DOHH2 (cell line): ENCODE measurements around the gene SEMA3E.

Experiments
- CTCF ChIP-seq: fragments of 200-600 bp; sonication (generic); IDR thresholded peaks from one replicate; pipeline ENCODE4 v1.5.1; 2014; ENCODE audit warnings: antibody characterized with exemption, mild to moderate bottlenecking, low read depth, low read length; ENCODE audit not compliant: poor library complexity, severe bottlenecking
- EZH2phosphoT487 ChIP-seq: fragments of 200-600 bp; sonication (generic); IDR thresholded peaks from 2 replicates; pipeline ENCODE4 v1.6.1; 2017; ENCODE audit warnings: borderline replicate concordance, mild to moderate bottlenecking, antibody characterized with exemption, low read length, moderate library complexity, mixed read lengths

DNA sequence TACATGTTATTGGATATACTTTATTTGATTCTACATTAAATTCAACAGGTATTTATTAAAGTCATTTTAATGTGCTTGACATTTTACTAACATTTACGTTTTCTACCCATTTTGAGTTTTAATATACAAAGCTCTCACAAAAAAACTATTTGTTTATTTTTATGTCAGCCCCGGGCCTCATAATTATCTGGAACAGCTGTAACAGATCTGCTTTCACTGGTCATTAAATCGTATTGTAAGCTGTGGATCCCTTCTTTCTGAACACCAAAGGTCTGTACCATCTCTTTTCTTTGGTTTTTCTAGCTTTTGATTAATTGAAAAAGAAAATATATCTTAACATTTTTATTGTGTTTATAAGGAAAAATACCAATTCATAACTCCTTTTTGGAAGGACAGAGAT lies 73.5 kb downstream of the SEMA3E start:
- TF ChIP-seq CTCF = no peak
- TF ChIP-seq EZH2phosphoT487 = no peak
